H9 (cell line): ENCODE results near the gene CD300H. TPM values are rescaled to one million over a fixed set of nuclear protein-coding genes. Genes with fewer than 3 reads are reported as not detected.

Experiments used
- DNase-seq: peaks from one replicate; pipeline ENCODE4 v3.0.0-alpha.2; 2017
- H2AFZ ChIP-seq: one replicate; pipeline ENCODE4 v1.6.1; 2013; ENCODE audit warnings: mild to moderate bottlenecking, low read length, control low read depth, moderate library complexity
- H2AK5ac ChIP-seq: 2 replicates; pipeline ENCODE4 v1.6.1; 2013; ENCODE audit warnings: low read length, control low read depth, mixed read lengths; ENCODE audit not compliant: insufficient read length
- H2BK120ac ChIP-seq: one replicate; pipeline ENCODE4 v1.6.1; 2013; ENCODE audit warnings: low read depth, mild to moderate bottlenecking, low read length, control low read depth, inconsistent platforms; ENCODE audit not compliant: poor library complexity, severe bottlenecking
- H2BK12ac ChIP-seq: 2 replicates; pipeline ENCODE4 v1.6.1; 2013; ENCODE audit warnings: low read length, control low read depth, mixed read lengths, low read depth; ENCODE audit not compliant: insufficient read length
- H2BK15ac ChIP-seq: 2 replicates; pipeline ENCODE4 v1.6.1; 2013; ENCODE audit warnings: low read depth, low read length, control low read depth
- H2BK20ac ChIP-seq: one replicate; pipeline ENCODE4 v1.6.1; 2013; ENCODE audit warnings: low read depth, mild to moderate bottlenecking, low read length, control low read depth, inconsistent platforms; ENCODE audit not compliant: poor library complexity, severe bottlenecking
- H2BK5ac ChIP-seq: 2 replicates; pipeline ENCODE4 v1.6.1; 2013; ENCODE audit warnings: low read length, control low read depth, mixed read lengths; ENCODE audit not compliant: insufficient read length
- H3K14ac ChIP-seq: 2 replicates; pipeline ENCODE4 v1.6.1; 2013; ENCODE audit warnings: low read length, control low read depth; ENCODE audit not compliant: insufficient read depth
- H3K18ac ChIP-seq: 2 replicates; pipeline ENCODE4 v1.6.1; 2013; ENCODE audit warnings: low read depth, mild to moderate bottlenecking, mixed read lengths, low read length, control low read depth; ENCODE audit not compliant: insufficient read length
- H3K23ac ChIP-seq: 2 replicates; pipeline ENCODE4 v1.6.1; 2013; ENCODE audit warnings: low read length, control low read depth, mixed read lengths, low read depth; ENCODE audit not compliant: insufficient read length
- H3K23me2 ChIP-seq: 2 replicates; pipeline ENCODE4 v1.6.1; 2013; ENCODE audit warnings: low read depth, mild to moderate bottlenecking, mixed read lengths, low read length, control low read depth; ENCODE audit not compliant: insufficient read length, poor library complexity, severe bottlenecking
- H3K27ac ChIP-seq: 2 replicates; pipeline ENCODE4 v1.5.1; 2013; ENCODE audit warnings: low read length, control low read depth, mixed read lengths, low read depth; ENCODE audit not compliant: insufficient read length
- H3K27me3 ChIP-seq: 2 replicates; pipeline ENCODE4 v1.6.1; 2013; ENCODE audit warnings: low read length, control low read depth, inconsistent platforms; ENCODE audit not compliant: insufficient read depth
- H3K4ac ChIP-seq: 2 replicates; pipeline ENCODE4 v1.6.1; 2013; ENCODE audit warnings: low read depth, mild to moderate bottlenecking, control low read depth, inconsistent platforms, low read length, moderate library complexity
- H3K4me1 ChIP-seq: 2 replicates; pipeline ENCODE4 v1.6.1; 2013; ENCODE audit warnings: low read length, control low read depth, inconsistent platforms; ENCODE audit not compliant: insufficient read depth
- H3K4me2 ChIP-seq: 2 replicates; pipeline ENCODE4 v1.6.1; 2013; ENCODE audit warnings: low read length, control low read depth, mixed read lengths; ENCODE audit not compliant: insufficient read length, insufficient read depth
- H3K56ac ChIP-seq: 2 replicates; pipeline ENCODE4 v1.6.1; 2013; ENCODE audit warnings: low read depth, mild to moderate bottlenecking, mixed read lengths, low read length, control low read depth; ENCODE audit not compliant: insufficient read length
- H3K79me1 ChIP-seq: 2 replicates; pipeline ENCODE4 v1.6.1; 2013; ENCODE audit warnings: low read depth, mild to moderate bottlenecking, moderate library complexity, low read length, control low read depth, inconsistent platforms; ENCODE audit not compliant: insufficient read depth, poor library complexity, severe bottlenecking
- H3K79me2 ChIP-seq: 2 replicates; pipeline ENCODE4 v1.6.1; 2013; ENCODE audit warnings: low read length, control low read depth, inconsistent platforms; ENCODE audit not compliant: insufficient read depth
- H3K9ac ChIP-seq: 2 replicates; pipeline ENCODE4 v1.6.1; 2013; ENCODE audit warnings: low read length, control low read depth, mixed read lengths; ENCODE audit not compliant: insufficient read length; ENCODE audit errors: extremely low read depth
- H3K9me3 ChIP-seq: one replicate; pipeline ENCODE4 v1.6.1; 2013; ENCODE audit warnings: low read depth, low read length, inconsistent platforms; ENCODE audit not compliant: control insufficient read depth
- H3T11ph ChIP-seq: one replicate; pipeline ENCODE4 v1.6.1; 2013; ENCODE audit warnings: mild to moderate bottlenecking, low read length, control low read depth, inconsistent platforms
- H4K20me1 ChIP-seq: one replicate; pipeline ENCODE4 v1.6.1; 2013; ENCODE audit not compliant: control insufficient read depth, insufficient read length, insufficient read depth
- H4K5ac ChIP-seq: 2 replicates; pipeline ENCODE4 v1.6.1; 2013; ENCODE audit warnings: low read depth, mild to moderate bottlenecking, mixed read lengths, low read length, control low read depth; ENCODE audit not compliant: insufficient read length
- H4K8ac ChIP-seq: replicated peaks from 2 replicates; pipeline ENCODE4 v1.6.1; 2013; ENCODE audit warnings: low read length, control low read depth, mixed read lengths, low read depth; ENCODE audit not compliant: insufficient read length
- H4K91ac ChIP-seq: 2 replicates; pipeline ENCODE4 v1.6.1; 2013; ENCODE audit warnings: low read depth, mild to moderate bottlenecking, moderate library complexity, mixed read lengths, low read length, control low read depth; ENCODE audit not compliant: insufficient read length
- H3K27ac Mint-ChIP-seq, 3 experiments: 2 replicates in 2 of 3; 3 replicates in 1 of 3; pipeline ENCODE4 v1.8.0; 2020 to 2021; ENCODE audit warnings: mixed read lengths in 3 of 3, mild to moderate bottlenecking in 1 of 3, moderate library complexity in 1 of 3
- H3K27me3 Mint-ChIP-seq: 2 replicates; pipeline ENCODE4 v1.8.0; 2021; ENCODE audit warnings: low read depth, mild to moderate bottlenecking, moderate library complexity, mixed read lengths
- H3K36me3 Mint-ChIP-seq, 3 experiments: 2 replicates in 2 of 3; 3 replicates in 1 of 3; pipeline ENCODE4 v1.8.0; 2020 to 2021; ENCODE audit warnings: low read depth in 3 of 3, mixed read lengths in 3 of 3; ENCODE audit not compliant: insufficient read depth in 1 of 3
- H3K4me1 Mint-ChIP-seq, 2 experiments: 2 replicates each; pipeline ENCODE4 v1.8.0; 2020; ENCODE audit warnings: mixed read lengths in 2 of 2
- H3K4me3 Mint-ChIP-seq, 2 experiments: 2 replicates in 1 of 2; 3 replicates in 1 of 2; pipeline ENCODE4 v1.8.0; 2020 to 2021; ENCODE audit warnings: mild to moderate bottlenecking in 2 of 2, mixed read lengths in 2 of 2, moderate library complexity in 1 of 2
- H3K9me3 Mint-ChIP-seq, 2 experiments: 2 replicates in 1 of 2; 3 replicates in 1 of 2; pipeline ENCODE4 v1.8.0; 2020; ENCODE audit warnings: mild to moderate bottlenecking in 2 of 2, mixed read lengths in 2 of 2, moderate library complexity in 1 of 2
- CTCF ChIP-seq: fragments of 200-600 bp; sonication (generic); conservative IDR thresholded peaks from 3 replicates; pipeline ENCODE4 v1.8.0; 2021; ENCODE audit warnings: antibody characterized with exemption, mild to moderate bottlenecking
- WGBS: extraction: QIAGEN DNeasy Blood & Tissue Kit; methylation state at CpG from one replicate; pipeline ENCODE4 v1.1.7; 2013; ENCODE audit warnings: missing lambda C conversion rate, low lambda C conversion rate, mixed read lengths; ENCODE audit not compliant: insufficient read length; ENCODE audit errors: extremely low coverage; 5-methylcytosine and 5-hydroxymethylcytosine counted together
- total RNA-seq: library from RNA; stranded (reverse); gene quantifications from 2 replicates; pipeline ENCODE4 v1.2.1, GENCODE V29; 2021

The CD300H gene
- total RNA-seq, 1 experiment from 2014 or later, result not detected

GRCh38 chr17:74592087-74592990 is 25.0 kb upstream of the CD300H start, which contains the start of gene CD300LD:
TSS of gene CD300LD (minus strand) at chr17:74592283. CDS start at chr17:74592202, 81 bp downstream.
- WGBS, result no CpG with 5 or more reads among the region's 14 CpGs
- Histone ChIP-seq H3K4ac (no peak within 1 kb of the TSS), H4K20me1 (no peaks in the 10 kb centered on the region), H3K79me1 (no peaks in the 10 kb centered on the region), H3K18ac (no peak within 1 kb of the TSS), H3K4me2 (no peak within 1 kb of the TSS), H2BK120ac (no peak within 1 kb of the TSS), H2AFZ (no peak within 1 kb of the TSS), H4K5ac (no peak within 1 kb of the TSS), H3K56ac (no peak within 1 kb of the TSS), H4K8ac (no peak within 1 kb of the TSS), H2BK20ac (no peak within 1 kb of the TSS), H3K27me3 (no peaks in the 10 kb centered on the region), H3K9ac (no peak within 1 kb of the TSS), H3K79me2 (no peaks in the 10 kb centered on the region), H4K91ac (no peak within 1 kb of the TSS), H2AK5ac (no peak within 1 kb of the TSS), H3K23ac (no peak within 1 kb of the TSS), H2BK5ac (no peak within 1 kb of the TSS), H3K23me2 (no peaks in the 10 kb centered on the region), H3K4me1 (no peaks in the 10 kb centered on the region), H3K27ac (no peak within 1 kb of the TSS), H2BK12ac (no peak within 1 kb of the TSS), H3K14ac (no peak within 1 kb of the TSS; the same call in 1 of the 2 replicates), H3K9me3 (no peaks in the 10 kb centered on the region), H3T11ph (no peak within 1 kb of the TSS), H2BK15ac (no peak within 1 kb of the TSS)
- Mint-ChIP-seq H3K27ac (no peak within 1 kb of the TSS), H3K36me3 (no peaks in the 10 kb centered on the region), H3K4me3 (no peak within 1 kb of the TSS; a peak in 1 of 5 replicates), H3K9me3 (no peaks in the 10 kb centered on the region; a peak in 2 of 5 replicates), H3K4me1 (peaks cover 0 to 2% of the 10 kb centered on the region in 2 experiments; a peak in 2 of 4 replicates), H3K27me3 (peaks cover 50% of the 10 kb centered on the region)
- no peak for DNase-seq
- TF ChIP-seq CTCF, result no peak
